IMR-90 (cell line): ENCODE measurements around the gene MMGT1. TPM values are rescaled to one million over a fixed set of nuclear protein-coding genes. Genes with fewer than 3 reads are reported as not detected.

Experiments used
- ATAC-seq: fragments of 200-7000 bp; cut with Tn5 transposase; 2 replicates; pipeline ENCODE4 v1.9.1; 2020; ENCODE audit warnings: low read depth, mild to moderate bottlenecking, moderate library complexity
- BruUV-seq: library from RNA; stranded (reverse); fragments of 400-500 nt; replicated peaks from 2 replicates; lab custom pipeline; 2021; lab: Mats Ljungman, UMichigan
- CTCF ChIA-PET: fragments of 300-600 bp; formaldehyde crosslinking; extraction: SDS; loops from one replicate; lab custom pipeline; 2021; ENCODE audit warnings: antibody characterized with exemption; lab: Yijun Ruan, JAX
- POLR2A ChIA-PET: fragments of 300-600 bp; sonication (Branson Sonifier 250); formaldehyde crosslinking; loops from one replicate; lab custom pipeline; 2022; ENCODE audit warnings: antibody characterized with exemption; ENCODE audit not compliant: unreplicated experiment; lab: Charles Lee
- DNase-seq: peaks from one replicate; pipeline ENCODE4 v3.0.0; 2013
- H2AFZ ChIP-seq: replicated peaks from 2 replicates; pipeline ENCODE3; 2013; ENCODE audit warnings: low read length, mild to moderate bottlenecking; ENCODE audit not compliant: poor library complexity
- H2AK5ac ChIP-seq: 2 replicates; pipeline ENCODE4 v1.6.1; 2013; ENCODE audit warnings: low read depth, low read length, inconsistent platforms
- H2AK9ac ChIP-seq: replicated peaks from 2 replicates; pipeline ENCODE3; 2013; ENCODE audit warnings: mild to moderate bottlenecking, low read depth, low read length, moderate library complexity; ENCODE audit not compliant: poor library complexity
- H2BK120ac ChIP-seq: 2 replicates; pipeline ENCODE4 v1.6.1; 2013; ENCODE audit warnings: low read depth, low read length, inconsistent platforms
- H2BK15ac ChIP-seq: 3 replicates; pipeline ENCODE4 v1.6.1; 2013; ENCODE audit warnings: low read depth, low read length, inconsistent platforms
- H2BK20ac ChIP-seq: 2 replicates; pipeline ENCODE4 v1.6.1; 2013; ENCODE audit warnings: low read depth, mild to moderate bottlenecking, inconsistent platforms, low read length, moderate library complexity
- H2BK5ac ChIP-seq: 2 replicates; pipeline ENCODE4 v1.6.1; 2013; ENCODE audit warnings: mild to moderate bottlenecking, low read depth, low read length, inconsistent platforms; ENCODE audit not compliant: poor library complexity, severe bottlenecking
- H3K14ac ChIP-seq: replicated peaks from 2 replicates; pipeline ENCODE4 v1.6.1; 2013; ENCODE audit warnings: low read depth, low read length, inconsistent platforms
- H3K18ac ChIP-seq: 2 replicates; pipeline ENCODE4 v1.6.1; 2013; ENCODE audit warnings: low read depth, low read length, control low read depth
- H3K23ac ChIP-seq: 2 replicates; pipeline ENCODE4 v1.6.1; 2013; ENCODE audit warnings: low read depth, low read length, inconsistent platforms
- H3K27ac ChIP-seq: 2 replicates; pipeline ENCODE4 v1.5.1; 2013; ENCODE audit warnings: mild to moderate bottlenecking, control low read depth, low read length; ENCODE audit not compliant: insufficient read depth
- H3K27me3 ChIP-seq: 2 replicates; pipeline ENCODE4 v1.6.1; 2013; ENCODE audit warnings: low read length; ENCODE audit not compliant: control insufficient read depth, insufficient read depth
- H3K36me3 ChIP-seq: 2 replicates; pipeline ENCODE4 v1.6.1; 2013; ENCODE audit warnings: low read length, mixed read lengths; ENCODE audit not compliant: control insufficient read depth, insufficient read depth
- H3K4ac ChIP-seq: 2 replicates; pipeline ENCODE4 v1.6.1; 2013; ENCODE audit warnings: low read depth, low read length, inconsistent platforms
- H3K4me1 ChIP-seq: 2 replicates; pipeline ENCODE4 v1.6.1; 2013; ENCODE audit warnings: low read length, mixed read lengths; ENCODE audit not compliant: control insufficient read depth, insufficient read depth
- H3K4me2 ChIP-seq: 2 replicates; pipeline ENCODE4 v1.6.1; 2013; ENCODE audit warnings: low read depth, mild to moderate bottlenecking, control low read depth, low read length, moderate library complexity
- H3K4me3 ChIP-seq: 2 replicates; pipeline ENCODE4 v1.5.1; 2013; ENCODE audit warnings: low read depth, mild to moderate bottlenecking, control low read depth, low read length, moderate library complexity; ENCODE audit not compliant: insufficient read depth
- H3K56ac ChIP-seq: 2 replicates; pipeline ENCODE4 v1.6.1; 2013; ENCODE audit warnings: low read length, inconsistent platforms; ENCODE audit not compliant: insufficient read depth; ENCODE audit errors: extremely low read depth
- H3K79me1 ChIP-seq, 2 experiments: 2 replicates each; pipeline ENCODE4 v1.6.1; 2013; ENCODE audit warnings: low read length in 2 of 2, inconsistent platforms in 1 of 2, low read depth in 1 of 2
- H3K9ac ChIP-seq: 2 replicates; pipeline ENCODE4 v1.6.1; 2013; ENCODE audit warnings: low read depth, low read length, control low read depth
- H3K9me1 ChIP-seq: 2 replicates; pipeline ENCODE4 v1.6.1; 2013; ENCODE audit warnings: low read length, inconsistent platforms; ENCODE audit not compliant: insufficient read depth
- H3K9me3 ChIP-seq: 2 replicates; pipeline ENCODE4 v1.6.1; 2013; ENCODE audit warnings: low read length; ENCODE audit not compliant: control insufficient read depth, insufficient read depth
- H4K20me1 ChIP-seq: 2 replicates; pipeline ENCODE4 v1.6.1; 2013; ENCODE audit warnings: low read length, inconsistent platforms; ENCODE audit not compliant: insufficient read depth
- H4K5ac ChIP-seq: 2 replicates; pipeline ENCODE4 v1.6.1; 2013; ENCODE audit warnings: mild to moderate bottlenecking, low read depth, low read length, control low read depth
- H4K8ac ChIP-seq, 2 experiments: 2 replicates each; pipeline ENCODE4 v1.6.1; 2013; ENCODE audit warnings: low read depth in 2 of 2, low read length in 2 of 2, control low read depth in 1 of 2, inconsistent platforms in 1 of 2
- H4K91ac ChIP-seq: 2 replicates; pipeline ENCODE4 v1.6.1; 2013; ENCODE audit warnings: low read depth, low read length, inconsistent platforms; ENCODE audit not compliant: insufficient read depth
- CHD1 ChIP-seq: IDR thresholded peaks from 2 replicates; pipeline ENCODE4 v1.6.1; 2012; ENCODE audit warnings: low read depth, low read length, improper control_type of control experiment
- ELK1 ChIP-seq: fragments of 150-350 bp; IDR thresholded peaks from 2 replicates; pipeline ENCODE4 v1.6.1; 2016; ENCODE audit warnings: low read depth, mild to moderate bottlenecking, low read length, moderate library complexity, borderline replicate concordance
- FOS ChIP-seq: fragments of 150-350 bp; IDR thresholded peaks from 2 replicates; pipeline ENCODE4 v1.6.1; 2016; ENCODE audit warnings: low read depth, low read length
- MAZ ChIP-seq: IDR thresholded peaks from 2 replicates; pipeline ENCODE4 v1.6.1; 2012; ENCODE audit warnings: low read depth, mild to moderate bottlenecking, low read length, improper control_type of control experiment, moderate library complexity, borderline replicate concordance
- NFE2L2 ChIP-seq: fragments of 150-350 bp; IDR thresholded peaks from 2 replicates; pipeline ENCODE4 v1.6.1; 2016; ENCODE audit warnings: low read depth, mild to moderate bottlenecking, low read length
- POLR2A ChIP-seq: IDR thresholded peaks from 2 replicates; pipeline ENCODE4 v1.6.1; 2012; ENCODE audit warnings: mild to moderate bottlenecking, low read depth, low read length
- RCOR1 ChIP-seq: IDR thresholded peaks from 2 replicates; pipeline ENCODE4 v1.6.1; 2012; ENCODE audit warnings: mild to moderate bottlenecking, low read length, improper control_type of control experiment; ENCODE audit not compliant: insufficient replicate concordance
- SMC3 ChIP-seq: fragments of 150-350 bp; IDR thresholded peaks from 2 replicates; pipeline ENCODE4 v1.6.1; 2016; ENCODE audit warnings: low read depth, mild to moderate bottlenecking, antibody characterized with exemption, low read length, moderate library complexity
- WGBS, 2 experiments: methylation state at CpG; one replicate each; pipeline versions ENCODE4 v1.1.5 to v1.1.7; 2013; ENCODE audit warnings: missing lambda C conversion rate in 2 of 2; ENCODE audit not compliant: insufficient read length in 1 of 2; ENCODE audit errors: extremely low coverage in 2 of 2; 5-methylcytosine and 5-hydroxymethylcytosine counted together
- dilution Hi-C: fragments of 300-500 bp; cut with HindIII; formaldehyde crosslinking; loops from one replicate; pipeline ENCODE4 v1.14.3; 2018; ENCODE audit warnings: low sequenced_read_pairs; ENCODE audit not compliant: unreplicated experiment
- in situ Hi-C: fragments of 300-500 bp; cut with MboI; formaldehyde crosslinking; loops from 3 replicates; pipeline ENCODE4 v1.14.3; 2019; ENCODE audit warnings: low sequenced_read_pairs, inconsistent platforms, mixed read lengths
- intact Hi-C: fragments of 100-400 bp; cut with micrococcal nuclease; formaldehyde crosslinking; loops from 2 replicates; pipeline ENCODE4 v1.10.0; 2022
- polyA plus RNA-seq, 3 experiments: library from polyadenylated mRNA; depleted of rRNA; stranded (reverse); fragments of >200 nt; gene quantifications; 2 replicates each; pipeline ENCODE4 v1.2.3, GENCODE V29; 2012; ENCODE audit warnings: low replicate concordance in 1 of 3
- total RNA-seq: library from RNA; depleted of rRNA; stranded (reverse); fragments of >200 nt; gene quantifications from 2 replicates; pipeline ENCODE4 v1.2.3, GENCODE V29; 2012
- TF ChIP-seq, protein P1 (sequence below): conservative IDR thresholded peaks from 2 replicates; pipeline ENCODE4 v1.5.1; 2012; ENCODE audit warnings: mild to moderate bottlenecking, low read depth, low read length, improper control_type of control experiment

The MMGT1 gene
- total and polyA plus RNA-seq, 2 of the 4 experiments (the other 2 are of a cell fraction): 7.5 to 8.1 TPM

- dilution Hi-C loops (no loop called here), in situ Hi-C loops (no loop called here), intact Hi-C loops (no loop called here)
- Histone ChIP-seq H2BK120ac (no peak overlapping the region), H3K14ac (no peak overlapping the region), H3K9me3 (no peaks in the 10 kb centered on the region), H3K4me1 (no peaks in the 10 kb centered on the region), H4K5ac (no peak overlapping the region), H4K20me1 (no peaks in the 10 kb centered on the region), H2BK5ac (no peak overlapping the region), H2BK20ac (no peak overlapping the region), H3K4ac (no peak overlapping the region), H3K4me3 (no peak overlapping the region), H4K91ac (no peak overlapping the region), H3K4me2 (no peak overlapping the region), H2AK9ac (no peak overlapping the region), H3K27ac (no peak overlapping the region), H3K9me1 (no peaks in the 10 kb centered on the region), H4K8ac (no peak overlapping the region), H3K23ac (no peak overlapping the region), H3K56ac (no peak overlapping the region), H3K18ac (no peak overlapping the region), H3K27me3 (no peaks in the 10 kb centered on the region), H2BK15ac (no peak overlapping the region), H3K9ac (no peak overlapping the region), H3K36me3 (no peaks in the 10 kb centered on the region), H2AFZ (no peak overlapping the region), H3K79me1 (no peaks in the 10 kb centered on the region), H2AK5ac (no peak overlapping the region)
- ChIA-PET CTCF (no interaction called here), POLR2A (no interaction called here)
- no peak for TF ChIP-seq MAZ
- TF ChIP-seq ELK1: no peak
- no peak for TF ChIP-seq SMC3
- TF ChIP-seq POLR2A: no peak
- no peak for TF ChIP-seq RCOR1
- TF ChIP-seq CHD1: no peak
- TF ChIP-seq, protein P1, sequence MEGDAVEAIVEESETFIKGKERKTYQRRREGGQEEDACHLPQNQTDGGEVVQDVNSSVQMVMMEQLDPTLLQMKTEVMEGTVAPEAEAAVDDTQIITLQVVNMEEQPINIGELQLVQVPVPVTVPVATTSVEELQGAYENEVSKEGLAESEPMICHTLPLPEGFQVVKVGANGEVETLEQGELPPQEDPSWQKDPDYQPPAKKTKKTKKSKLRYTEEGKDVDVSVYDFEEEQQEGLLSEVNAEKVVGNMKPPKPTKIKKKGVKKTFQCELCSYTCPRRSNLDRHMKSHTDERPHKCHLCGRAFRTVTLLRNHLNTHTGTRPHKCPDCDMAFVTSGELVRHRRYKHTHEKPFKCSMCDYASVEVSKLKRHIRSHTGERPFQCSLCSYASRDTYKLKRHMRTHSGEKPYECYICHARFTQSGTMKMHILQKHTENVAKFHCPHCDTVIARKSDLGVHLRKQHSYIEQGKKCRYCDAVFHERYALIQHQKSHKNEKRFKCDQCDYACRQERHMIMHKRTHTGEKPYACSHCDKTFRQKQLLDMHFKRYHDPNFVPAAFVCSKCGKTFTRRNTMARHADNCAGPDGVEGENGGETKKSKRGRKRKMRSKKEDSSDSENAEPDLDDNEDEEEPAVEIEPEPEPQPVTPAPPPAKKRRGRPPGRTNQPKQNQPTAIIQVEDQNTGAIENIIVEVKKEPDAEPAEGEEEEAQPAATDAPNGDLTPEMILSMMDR: no peak
- no peak for TF ChIP-seq NFE2L2
- no peak for TF ChIP-seq FOS
- DNase-seq (no peak), ATAC-seq (no peak)
- 52% methylated on average over 4 of the region's 4 CpGs; no CpG with 5 or more reads in 1 of the 2 experiments for WGBS, 2 experiments
- BruUV-seq: no TSS peak
Observed at GRCh38 chrX:135951291-135951690, 22.5 kb downstream of the MMGT1 start.
